Lower lobe of right lung (tissue), 2 donors: ENCODE data around the gene MICAL2. TPM values are rescaled to one million over a fixed set of nuclear protein-coding genes. Genes with fewer than 3 reads are reported as not detected.

Experiments
- ATAC-seq, 2 donors: fragments of 200-7000 bp; cut with Tn5 transposase; one replicate each; pipeline ENCODE4 v1.9.1; 2020 to 2022; ENCODE audit warnings: mild to moderate bottlenecking in 2 of 2, moderate library complexity in 2 of 2
- DNase-seq: peaks from one replicate; pipeline ENCODE4 v3.0.0-alpha.2; 2020
- H3K27ac ChIP-seq: fragments of 200-600 bp; one replicate; pipeline ENCODE4 v1.8.0; 2022
- H3K27me3 ChIP-seq: fragments of 200-600 bp; one replicate; pipeline ENCODE4 v1.8.0; 2022; ENCODE audit warnings: low read depth
- H3K36me3 ChIP-seq: fragments of 200-600 bp; one replicate; pipeline ENCODE4 v1.8.0; 2022; ENCODE audit warnings: mild to moderate bottlenecking
- H3K4me1 ChIP-seq: fragments of 200-600 bp; one replicate; pipeline ENCODE4 v1.8.0; 2022
- H3K4me3 ChIP-seq: fragments of 200-600 bp; one replicate; pipeline ENCODE4 v1.8.0; 2022; ENCODE audit warnings: mild to moderate bottlenecking
- H3K9me3 ChIP-seq: fragments of 200-600 bp; one replicate; pipeline ENCODE4 v1.8.0; 2022
- intact Hi-C: fragments of 100-400 bp; cut with DNase I; formaldehyde crosslinking; loops from one replicate; pipeline ENCODE4 v1.11.0; 2022
- total RNA-seq: library from RNA; stranded (reverse); fragmentation: NEBNext Ultra II Directional; extraction: Animal tissue kit (Norgen Biotek cat#: 25700); gene quantifications from one replicate; pipeline ENCODE4 v1.2.1, GENCODE V29; 2021
- TF ChIP-seq, protein P1 (sequence below): fragments of 200-600 bp; IDR thresholded peaks from one replicate; pipeline ENCODE4 v1.8.0; 2022; ENCODE audit warnings: antibody characterized with exemption, mild to moderate bottlenecking
- donor health status: DM: no; HTN: yes; CAD: no; lungs with severe emphysema.

MICAL2 gene
- total RNA-seq, 1 donor from 2014 or later: 127 TPM

DNA sequence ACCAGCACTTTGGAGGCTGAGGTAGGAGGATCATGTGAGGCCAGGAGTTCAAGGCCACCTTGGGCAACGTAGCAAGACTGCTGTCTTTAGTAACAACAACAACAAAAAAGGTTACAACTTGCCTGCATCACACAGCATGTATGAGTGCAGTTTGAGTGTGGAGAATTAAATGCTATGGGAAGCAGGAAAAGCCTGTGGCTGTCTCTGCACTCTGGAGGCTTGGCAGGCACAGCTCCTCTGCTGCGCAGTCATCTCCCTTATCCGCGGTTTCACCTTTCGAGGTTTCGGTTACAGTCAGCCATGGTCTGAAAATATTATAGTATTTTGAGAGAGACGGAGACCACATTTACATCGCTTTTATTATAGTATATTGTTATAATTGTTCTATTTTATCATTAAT is 2.9 kb downstream of the MICAL2 start:
- DNase-seq (no peak), ATAC-seq (no peak)
- intact Hi-C loops: no loop called here
- TF ChIP-seq, protein P1, sequence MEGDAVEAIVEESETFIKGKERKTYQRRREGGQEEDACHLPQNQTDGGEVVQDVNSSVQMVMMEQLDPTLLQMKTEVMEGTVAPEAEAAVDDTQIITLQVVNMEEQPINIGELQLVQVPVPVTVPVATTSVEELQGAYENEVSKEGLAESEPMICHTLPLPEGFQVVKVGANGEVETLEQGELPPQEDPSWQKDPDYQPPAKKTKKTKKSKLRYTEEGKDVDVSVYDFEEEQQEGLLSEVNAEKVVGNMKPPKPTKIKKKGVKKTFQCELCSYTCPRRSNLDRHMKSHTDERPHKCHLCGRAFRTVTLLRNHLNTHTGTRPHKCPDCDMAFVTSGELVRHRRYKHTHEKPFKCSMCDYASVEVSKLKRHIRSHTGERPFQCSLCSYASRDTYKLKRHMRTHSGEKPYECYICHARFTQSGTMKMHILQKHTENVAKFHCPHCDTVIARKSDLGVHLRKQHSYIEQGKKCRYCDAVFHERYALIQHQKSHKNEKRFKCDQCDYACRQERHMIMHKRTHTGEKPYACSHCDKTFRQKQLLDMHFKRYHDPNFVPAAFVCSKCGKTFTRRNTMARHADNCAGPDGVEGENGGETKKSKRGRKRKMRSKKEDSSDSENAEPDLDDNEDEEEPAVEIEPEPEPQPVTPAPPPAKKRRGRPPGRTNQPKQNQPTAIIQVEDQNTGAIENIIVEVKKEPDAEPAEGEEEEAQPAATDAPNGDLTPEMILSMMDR: no peak
- no peaks in the 10 kb centered on the region for H3K9me3 ChIP-seq
- no peak overlapping the region for H3K4me3 ChIP-seq
- H3K27me3 ChIP-seq: no peaks in the 10 kb centered on the region
- peaks cover 41% of the 10 kb centered on the region for H3K4me1 ChIP-seq
- no peak overlapping the region for H3K27ac ChIP-seq
- peaks cover 4% of the 10 kb centered on the region for H3K36me3 ChIP-seq

DNA sequence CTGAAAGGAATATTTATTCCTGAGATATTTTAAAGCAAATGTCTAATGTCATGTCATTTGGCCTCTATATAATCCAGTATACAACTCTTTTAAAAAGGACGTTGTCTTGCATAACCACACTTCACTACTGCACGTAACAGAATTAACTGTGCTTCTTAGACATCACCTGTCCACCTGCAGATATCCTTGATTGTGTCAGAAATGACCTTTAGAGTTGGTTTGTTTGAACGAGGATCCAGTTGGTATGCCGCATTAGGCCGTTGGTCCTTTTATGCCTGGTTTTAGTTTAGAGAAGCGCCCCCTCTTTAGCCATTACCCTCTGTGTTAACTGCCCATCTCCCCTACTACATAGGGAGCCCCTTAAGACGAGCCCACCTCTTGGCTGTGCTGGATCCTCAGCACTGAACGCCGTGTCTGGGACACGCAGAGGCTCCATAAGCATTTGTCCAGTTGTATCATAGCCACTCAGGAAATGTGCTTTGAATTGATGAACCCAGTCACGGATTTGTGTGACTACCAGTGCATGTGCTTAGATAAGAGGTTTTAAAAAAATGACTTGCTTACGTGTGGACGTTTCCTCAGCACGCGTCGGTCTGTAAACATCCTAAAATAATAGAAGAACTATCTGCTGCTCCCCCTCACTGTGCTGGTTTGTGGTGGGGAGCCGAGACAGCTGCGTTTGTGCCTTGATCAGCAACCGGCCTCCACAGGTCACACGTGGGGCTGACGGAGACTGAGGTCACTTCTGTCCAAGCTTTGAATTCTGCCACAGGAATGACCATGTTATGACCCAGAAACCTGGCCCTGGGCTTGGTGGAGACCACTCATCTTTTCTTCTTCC is 4.0 kb downstream of the MICAL2 start:
- no peak overlapping the region for H3K27ac ChIP-seq
- ATAC-seq (no peak), DNase-seq (no peak)
- peaks cover 4% of the 10 kb centered on the region for H3K36me3 ChIP-seq
- H3K4me1 ChIP-seq: peaks cover 48% of the 10 kb centered on the region
- no peaks in the 10 kb centered on the region for H3K27me3 ChIP-seq
- H3K9me3 ChIP-seq: no peaks in the 10 kb centered on the region
- TF ChIP-seq, protein P1: no peak
- intact Hi-C loops: no loop called here
- no peak overlapping the region for H3K4me3 ChIP-seq

DNA sequence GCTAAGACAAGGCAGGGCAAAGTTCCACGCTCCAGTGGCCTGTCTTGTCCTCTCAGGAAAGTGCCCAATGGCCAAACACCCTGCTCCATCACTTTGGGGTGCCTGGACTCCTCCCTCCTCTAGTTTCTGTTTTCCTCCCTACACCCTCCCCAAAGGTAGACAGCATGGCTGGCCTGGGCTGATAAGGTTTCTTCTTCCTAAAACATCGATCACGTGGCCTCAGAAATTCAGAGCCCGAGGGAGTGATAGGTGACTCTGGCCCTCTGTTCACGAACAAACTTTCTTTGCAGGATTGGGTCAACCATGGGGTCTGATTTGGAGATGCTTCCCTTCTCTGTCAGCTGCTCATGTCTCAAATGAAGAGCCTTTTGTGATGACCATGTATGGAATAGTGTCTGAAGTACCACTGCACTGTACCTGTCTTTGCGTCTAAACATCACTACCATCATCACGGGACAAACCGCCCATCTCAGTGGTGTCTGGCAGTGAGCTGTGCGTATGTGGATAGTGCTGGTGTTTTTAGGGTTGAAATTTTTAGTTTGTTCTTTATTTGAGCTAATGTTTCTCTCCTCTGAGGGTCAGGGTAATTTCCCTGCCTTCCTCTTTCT is 6.1 kb downstream of the MICAL2 start:
- TF ChIP-seq, protein P1: no peak
- DNase-seq: no peak
- Histone ChIP-seq H3K27ac (no peak overlapping the region), H3K4me1 (peaks cover 37% of the 10 kb centered on the region), H3K4me3 (no peak overlapping the region), H3K36me3 (peaks cover 4% of the 10 kb centered on the region), H3K27me3 (no peaks in the 10 kb centered on the region), H3K9me3 (no peaks in the 10 kb centered on the region)
- intact Hi-C loops: no loop called here
- no peak for ATAC-seq

DNA sequence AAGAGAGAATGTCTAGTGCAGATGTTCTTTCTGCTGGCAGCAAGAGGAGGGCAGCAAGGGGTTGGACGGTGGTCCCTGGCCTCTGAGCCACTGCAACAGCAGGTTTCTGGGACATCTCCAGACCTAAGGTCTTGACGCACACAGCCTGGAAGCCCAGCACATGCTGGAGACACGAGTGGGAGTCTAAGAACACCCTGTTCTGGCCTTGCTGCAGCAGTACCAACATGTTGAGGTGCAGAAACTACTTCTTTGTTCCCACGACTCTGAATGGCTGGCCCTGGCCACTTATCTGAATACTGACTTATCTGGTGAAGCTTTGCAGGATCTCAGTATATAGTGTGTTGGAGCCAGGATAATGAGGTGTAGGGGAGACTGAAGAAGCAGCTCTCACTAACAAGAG is 6.8 kb downstream of the MICAL2 start:
- ATAC-seq: no peak
- H3K4me1 ChIP-seq: peaks cover 35% of the 10 kb centered on the region
- H3K27me3 ChIP-seq: no peaks in the 10 kb centered on the region
- no peak overlapping the region for H3K4me3 ChIP-seq
- H3K36me3 ChIP-seq: peaks cover 4% of the 10 kb centered on the region
- DNase-seq: no peak
- TF ChIP-seq, protein P1: no peak
- H3K27ac ChIP-seq: no peak overlapping the region
- H3K9me3 ChIP-seq: no peaks in the 10 kb centered on the region
- intact Hi-C loops: no loop called here

DNA sequence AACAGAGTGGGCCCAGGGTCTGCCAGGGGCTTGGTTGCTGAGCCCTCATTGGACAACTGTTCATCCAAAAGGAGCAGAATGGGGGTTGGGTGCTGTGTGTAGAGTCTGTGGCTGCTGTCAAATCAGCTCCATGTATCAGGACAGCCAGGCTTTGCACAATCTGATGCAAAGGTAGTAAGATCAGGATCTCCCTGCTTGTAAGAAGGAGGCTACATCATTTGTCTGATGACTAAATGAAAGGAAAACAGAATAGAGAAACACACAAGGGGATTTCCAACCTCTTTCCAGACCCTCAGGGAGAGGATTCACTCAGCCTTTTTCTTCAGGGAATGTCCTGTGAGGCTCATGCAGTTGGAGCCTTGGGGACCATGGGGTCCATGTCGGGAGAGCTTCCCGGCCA is 7.2 kb downstream of the MICAL2 start:
- Histone ChIP-seq H3K27ac (no peak overlapping the region), H3K4me3 (no peak overlapping the region), H3K36me3 (peaks cover 4% of the 10 kb centered on the region), H3K4me1 (peaks cover 38% of the 10 kb centered on the region), H3K27me3 (no peaks in the 10 kb centered on the region), H3K9me3 (no peaks in the 10 kb centered on the region)
- intact Hi-C loops: no loop called here
- no peak for ATAC-seq
- no peak for DNase-seq
- TF ChIP-seq, protein P1: no peak
